ENCODE measurements around the gene EYS.

The EYS gene

GRCh38 chr6:64945450-64945849, 761.6 kb downstream of the EYS start:
- no peak for TF ChIP-seq CTCF (IDR thresholded peaks at IDR 0.05)
- Histone ChIP-seq H3K27ac (no peak overlapping the region), H3K4me3 (no peak overlapping the region)
- DNase-seq (ENCODE audit: low spot score), result no peak

- Histone ChIP-seq H3K4me3 (no peak overlapping the region), H3K27ac (no peak overlapping the region)
- DNase-seq (ENCODE audit: low spot score), result no peak
- no peak for TF ChIP-seq CTCF (IDR thresholded peaks at IDR 0.05)
Observed at GRCh38 chr6:64932486-64932885, 774.5 kb downstream of the EYS start.

GRCh38 chr6:64930681-64931080, 776.3 kb downstream of the EYS start:
- Histone ChIP-seq H3K27ac (no peak overlapping the region), H3K4me3 (no peak overlapping the region)
- no peak for DNase-seq (ENCODE audit: low spot score)
- no peak for TF ChIP-seq CTCF (IDR thresholded peaks at IDR 0.05)

- DNase-seq (ENCODE audit: low spot score), result no peak
- no peak overlapping the region for H3K4me3 ChIP-seq
- no peak for TF ChIP-seq CTCF (IDR thresholded peaks at IDR 0.05)
- no peak overlapping the region for H3K27ac ChIP-seq
Observed at GRCh38 chr6:64926051-64926450, 781.0 kb downstream of the EYS start.

GRCh38 chr6:64920257-64920656, 786.8 kb downstream of the EYS start:
- Histone ChIP-seq H3K27ac (no peak overlapping the region), H3K4me3 (no peak overlapping the region)
- no peak for DNase-seq (ENCODE audit: low spot score)
- TF ChIP-seq CTCF (IDR thresholded peaks at IDR 0.05), result no peak

GRCh38 chr6:64914124-64914523, 792.9 kb downstream of the EYS start:
- H3K27ac ChIP-seq, result no peak overlapping the region
- no peak overlapping the region for H3K4me3 ChIP-seq
- no peak for TF ChIP-seq CTCF (IDR thresholded peaks at IDR 0.05)
- DNase-seq (ENCODE audit: low spot score), result no peak

- no peak for DNase-seq (ENCODE audit: low spot score)
- no peak for TF ChIP-seq CTCF (IDR thresholded peaks at IDR 0.05)
Observed at GRCh38 chr6:64912966-64913365, 794.1 kb downstream of the EYS start.

More at GRCh38 chr6:64912966-64913365, 794.1 kb downstream of the EYS start:
- H3K4me3 ChIP-seq, result no peak overlapping the region
- H3K27ac ChIP-seq, result no peak overlapping the region
